ENCODE measurements around the gene UPK3A.

Gene UPK3A

GRCh38 chr22:45332001-45332400 is 47.3 kb downstream of the UPK3A start:
- DNase-seq = no peak

GRCh38 chr22:45334068-45334467 is 49.3 kb downstream of the UPK3A start:
- no peak for DNase-seq

- DNase-seq = no peak
Observed at GRCh38 chr22:45334528-45334927, 49.8 kb downstream of the UPK3A start.

GRCh38 chr22:45335021-45335818 is 50.5 kb downstream of the UPK3A start:
- peak; percentile 83 for DNase-seq

GRCh38 chr22:45335854-45336522 is 51.2 kb downstream of the UPK3A start:
- DNase-seq = no peak

GRCh38 chr22:45336971-45337431 is 52.3 kb downstream of the UPK3A start:
- DNase-seq = no peak

GRCh38 chr22:45337536-45337935 is 52.8 kb downstream of the UPK3A start:
- no peak for DNase-seq

- no peak for DNase-seq
Observed at GRCh38 chr22:45338795-45339194, 54.0 kb downstream of the UPK3A start.

GRCh38 chr22:45340323-45340722 is 55.6 kb downstream of the UPK3A start:
- DNase-seq = no peak

- DNase-seq = no peak
Observed at GRCh38 chr22:45341498-45341897, 56.7 kb downstream of the UPK3A start.

GRCh38 chr22:45343143-45343542 is 58.4 kb downstream of the UPK3A start:
- DNase-seq = no peak

- peak; percentile 77 for DNase-seq
Observed at GRCh38 chr22:45344334-45344733, 59.6 kb downstream of the UPK3A start.
